HG03442 (cell line): ENCODE results near the gene SCYL1.

ENCODE experiments used
- ATAC-seq: cut with Tn5 transposase; IDR thresholded peaks from one replicate; pipeline ENCODE4 v1.9.1; 2021; ENCODE audit warnings: mild to moderate bottlenecking, moderate library complexity; ENCODE audit not compliant: unreplicated experiment

The SCYL1 gene

DNA sequence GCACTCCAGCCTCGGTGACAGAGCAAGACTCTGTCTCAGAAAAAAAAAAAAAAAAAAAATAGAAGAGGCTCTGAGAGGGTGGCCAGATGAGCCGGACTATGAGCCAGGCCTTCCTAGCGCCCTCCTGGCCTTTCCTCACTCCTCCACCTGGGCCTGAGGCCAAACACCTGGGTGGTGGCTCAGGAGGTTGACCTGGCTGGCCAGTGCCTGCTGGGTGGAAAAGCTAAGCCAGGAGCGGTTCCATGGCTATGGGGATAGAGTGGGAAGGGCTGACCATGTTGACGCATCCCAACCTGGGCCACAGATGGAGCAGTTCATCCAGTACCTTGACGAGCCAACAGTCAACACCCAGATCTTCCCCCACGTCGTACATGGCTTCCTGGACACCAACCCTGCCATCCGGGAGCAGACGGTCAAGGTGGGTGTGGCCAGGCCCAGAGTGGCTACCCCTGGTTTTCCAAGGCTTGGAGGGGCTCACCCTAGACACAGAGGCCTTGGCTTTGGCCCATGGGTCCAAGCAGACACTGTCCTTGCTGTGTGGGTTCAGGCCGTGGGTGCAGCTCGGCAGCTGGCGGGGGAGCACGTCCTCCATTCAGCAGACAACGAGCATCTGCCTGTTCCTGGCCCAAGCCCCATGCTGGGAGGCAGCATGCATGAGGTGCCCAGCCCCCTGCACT, 7.6 kb downstream of the SCYL1 start:
- no peak for ATAC-seq

DNA sequence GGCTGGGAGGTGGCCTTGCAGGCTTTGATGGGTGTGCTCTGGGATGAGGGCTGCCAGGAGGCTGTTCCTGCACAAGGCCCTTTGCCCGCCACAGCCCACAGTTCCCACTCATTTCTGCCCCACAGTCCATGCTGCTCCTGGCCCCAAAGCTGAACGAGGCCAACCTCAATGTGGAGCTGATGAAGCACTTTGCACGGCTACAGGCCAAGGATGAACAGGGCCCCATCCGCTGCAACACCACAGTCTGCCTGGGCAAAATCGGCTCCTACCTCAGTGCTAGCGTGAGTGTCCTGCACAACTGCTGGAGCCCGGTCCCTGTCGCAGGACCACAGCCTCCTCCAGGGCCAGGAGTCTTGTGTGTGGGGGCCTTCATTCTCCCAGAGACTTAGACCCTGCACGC, 10.2 kb downstream of the SCYL1 start:
- no peak for ATAC-seq

DNA sequence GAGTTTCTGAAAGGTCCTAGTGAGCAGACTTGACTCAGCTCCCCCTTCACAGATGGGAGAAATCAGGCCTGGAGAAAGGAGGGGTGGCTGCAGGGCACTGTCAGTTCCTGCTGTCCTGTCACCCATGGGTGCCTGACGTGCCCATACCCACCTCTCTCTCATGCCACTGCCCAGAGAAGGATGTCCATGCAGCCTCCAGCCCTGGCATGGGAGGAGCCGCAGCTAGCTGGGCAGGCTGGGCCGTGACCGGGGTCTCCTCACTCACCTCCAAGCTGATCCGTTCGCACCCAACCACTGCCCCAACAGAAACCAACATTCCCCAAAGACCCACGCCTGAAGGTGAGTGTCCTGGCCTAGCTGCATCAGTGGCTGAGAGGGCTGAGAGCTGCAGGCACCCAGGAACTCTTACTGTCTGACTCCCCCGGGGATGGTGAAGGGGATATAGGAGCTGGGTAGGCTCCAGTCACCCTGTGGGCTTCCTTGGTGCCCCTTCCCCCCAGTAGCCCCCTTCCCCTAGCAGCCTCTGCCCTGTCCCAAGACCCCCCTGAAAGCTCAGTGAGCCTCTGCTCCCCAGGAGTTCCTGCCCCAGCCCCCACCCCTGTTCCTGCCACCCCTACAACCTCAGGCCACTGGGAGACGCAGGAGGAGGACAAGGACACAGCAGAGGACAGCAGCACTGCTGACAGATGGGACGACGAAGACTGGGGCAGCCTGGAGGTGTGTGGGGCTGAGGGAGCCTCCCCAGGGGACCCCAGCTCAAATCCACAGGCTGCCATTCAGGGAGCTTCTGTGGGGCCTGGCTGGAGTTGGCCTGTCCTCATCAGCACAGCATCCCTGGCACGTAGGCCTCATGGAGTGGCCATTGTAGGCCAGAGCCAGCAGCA, 11.8 kb downstream of the SCYL1 start:
- ATAC-seq = no peak

DNA sequence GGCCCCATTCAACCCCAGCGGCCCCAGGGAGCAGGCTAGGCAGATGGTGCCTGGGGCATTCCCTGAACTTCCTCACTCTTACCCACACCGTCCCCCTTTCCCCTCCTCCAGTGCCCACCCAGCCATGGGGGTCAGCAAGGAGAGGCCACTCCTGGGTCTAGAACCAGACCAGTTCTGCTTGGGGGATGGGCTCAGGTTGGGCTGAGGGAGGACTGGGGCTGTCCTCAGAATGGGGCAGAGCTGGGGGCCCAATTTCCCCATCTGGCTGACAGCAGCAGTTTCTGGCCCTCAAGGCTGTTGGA, 12.4 kb downstream of the SCYL1 start:
- ATAC-seq = no peak

DNA sequence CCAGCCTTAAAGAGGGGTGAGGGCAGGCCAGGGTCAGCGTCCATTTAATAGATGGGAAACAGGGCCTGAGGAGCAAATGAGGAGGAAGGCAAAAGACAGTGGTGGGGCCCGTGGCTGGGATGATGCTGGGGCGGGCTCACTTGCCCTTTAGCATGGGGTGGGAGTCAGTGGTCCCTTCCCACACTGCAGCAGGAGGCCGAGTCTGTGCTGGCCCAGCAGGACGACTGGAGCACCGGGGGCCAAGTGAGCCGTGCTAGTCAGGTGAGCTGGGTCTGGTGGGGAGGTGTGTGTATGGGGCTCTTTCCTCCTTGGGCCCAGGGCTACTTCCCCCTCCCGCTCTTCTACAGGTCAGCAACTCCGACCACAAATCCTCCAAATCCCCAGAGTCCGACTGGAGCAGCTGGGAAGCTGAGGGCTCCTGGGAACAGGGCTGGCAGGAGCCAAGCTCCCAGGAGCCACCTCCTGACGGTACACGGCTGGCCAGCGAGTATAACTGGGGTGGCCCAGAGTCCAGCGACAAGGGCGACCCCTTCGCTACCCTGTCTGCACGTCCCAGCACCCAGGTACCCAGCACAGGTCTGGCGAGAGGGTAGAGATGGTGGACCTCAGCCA, 12.8 kb downstream of the SCYL1 start:
- no peak for ATAC-seq

DNA sequence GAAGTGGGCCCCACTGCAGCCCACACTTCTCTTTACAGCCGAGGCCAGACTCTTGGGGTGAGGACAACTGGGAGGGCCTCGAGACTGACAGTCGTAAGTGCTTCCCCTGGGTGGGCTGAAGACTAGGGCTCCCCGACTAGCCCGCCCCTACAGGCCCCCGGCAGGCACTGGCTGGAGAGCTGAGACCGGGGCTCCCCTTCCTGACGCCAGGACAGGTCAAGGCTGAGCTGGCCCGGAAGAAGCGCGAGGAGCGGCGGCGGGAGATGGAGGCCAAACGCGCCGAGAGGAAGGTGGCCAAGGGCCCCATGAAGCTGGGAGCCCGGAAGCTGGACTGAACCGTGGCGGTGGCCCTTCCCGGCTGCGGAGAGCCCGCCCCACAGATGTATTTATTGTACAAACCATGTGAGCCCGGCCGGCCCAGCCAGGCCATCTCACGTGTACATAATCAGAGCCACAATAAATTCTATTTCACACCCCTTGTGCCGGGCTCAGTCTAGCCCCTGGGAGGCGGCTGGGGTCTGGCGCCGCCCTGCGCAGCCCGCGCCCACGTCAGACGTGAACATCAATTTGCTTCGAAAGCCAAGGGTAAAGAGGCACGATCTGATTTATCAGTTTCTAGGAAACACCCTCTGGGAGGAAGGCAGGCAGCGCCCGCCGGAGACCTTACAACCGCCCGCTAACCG, 13.5 kb downstream of the SCYL1 start:
- no peak for ATAC-seq

DNA sequence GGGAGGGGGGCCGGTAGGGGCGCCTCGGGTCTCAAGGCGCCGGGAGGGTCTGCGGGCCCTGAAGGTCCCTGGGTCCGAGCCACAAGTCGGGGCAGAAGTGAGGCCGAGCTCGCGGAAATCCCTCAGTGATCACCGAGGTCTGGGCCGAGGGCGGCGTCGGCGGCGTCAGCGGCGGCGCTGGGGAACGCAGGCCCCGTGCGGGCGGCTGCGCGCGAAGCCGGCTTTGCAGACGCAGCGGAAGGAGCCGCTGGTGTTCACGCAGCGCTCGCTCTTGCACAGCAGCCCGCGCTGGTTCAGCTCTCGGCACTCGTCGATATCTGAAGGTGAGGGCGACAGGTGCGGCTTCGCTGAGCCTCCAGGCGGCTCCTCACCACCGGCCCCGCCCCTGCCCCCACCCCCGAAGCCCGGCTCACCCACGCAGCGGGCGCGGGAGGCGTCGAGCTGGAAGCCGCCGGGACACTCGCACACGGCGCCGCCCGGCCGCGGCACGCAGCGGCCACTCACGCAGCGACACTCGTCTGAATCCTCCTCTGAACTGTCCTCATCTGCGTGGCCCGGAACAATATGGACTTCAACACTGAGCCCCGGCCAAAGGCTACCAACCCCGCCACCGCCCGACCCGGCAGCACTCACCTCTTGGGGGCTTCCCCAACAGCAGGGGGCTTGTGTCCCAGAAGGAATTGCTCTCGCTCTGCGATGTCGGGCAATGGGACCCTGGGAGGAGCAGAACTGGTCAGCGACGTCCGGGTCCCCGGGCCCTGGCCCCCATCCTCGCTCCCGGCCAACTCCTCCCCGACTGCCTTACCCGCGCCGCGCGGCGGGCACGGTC, 14.2 kb downstream of the SCYL1 start:
- ATAC-seq = no peak

DNA sequence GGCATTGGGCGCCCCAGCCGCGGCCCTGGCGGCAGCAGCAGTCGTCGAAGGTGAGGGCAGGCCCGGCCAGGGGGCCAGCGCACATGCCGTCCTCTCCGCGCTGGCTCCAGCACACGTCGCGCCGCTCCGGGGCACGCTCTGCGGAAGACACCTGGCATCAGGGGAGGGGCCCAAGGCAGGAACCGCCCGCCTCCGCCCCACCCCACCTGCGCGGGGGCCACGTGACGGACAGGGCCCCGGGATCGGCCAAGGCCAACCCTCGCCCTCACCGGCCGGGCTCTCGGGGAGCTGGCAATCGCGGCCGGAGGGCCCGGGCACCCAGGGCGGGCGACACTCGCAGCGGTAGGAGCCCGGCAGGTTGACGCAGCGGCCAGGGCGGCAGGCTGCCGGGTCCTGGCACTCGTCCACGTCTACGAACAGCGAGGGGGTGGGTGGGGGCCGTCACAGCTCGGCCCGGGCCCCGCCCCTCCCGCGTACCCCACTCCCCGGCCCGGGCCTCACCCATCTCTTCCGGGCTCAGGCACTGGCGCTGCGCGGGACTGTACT, 14.9 kb downstream of the SCYL1 start:
- peak; percentile 40 for ATAC-seq

DNA sequence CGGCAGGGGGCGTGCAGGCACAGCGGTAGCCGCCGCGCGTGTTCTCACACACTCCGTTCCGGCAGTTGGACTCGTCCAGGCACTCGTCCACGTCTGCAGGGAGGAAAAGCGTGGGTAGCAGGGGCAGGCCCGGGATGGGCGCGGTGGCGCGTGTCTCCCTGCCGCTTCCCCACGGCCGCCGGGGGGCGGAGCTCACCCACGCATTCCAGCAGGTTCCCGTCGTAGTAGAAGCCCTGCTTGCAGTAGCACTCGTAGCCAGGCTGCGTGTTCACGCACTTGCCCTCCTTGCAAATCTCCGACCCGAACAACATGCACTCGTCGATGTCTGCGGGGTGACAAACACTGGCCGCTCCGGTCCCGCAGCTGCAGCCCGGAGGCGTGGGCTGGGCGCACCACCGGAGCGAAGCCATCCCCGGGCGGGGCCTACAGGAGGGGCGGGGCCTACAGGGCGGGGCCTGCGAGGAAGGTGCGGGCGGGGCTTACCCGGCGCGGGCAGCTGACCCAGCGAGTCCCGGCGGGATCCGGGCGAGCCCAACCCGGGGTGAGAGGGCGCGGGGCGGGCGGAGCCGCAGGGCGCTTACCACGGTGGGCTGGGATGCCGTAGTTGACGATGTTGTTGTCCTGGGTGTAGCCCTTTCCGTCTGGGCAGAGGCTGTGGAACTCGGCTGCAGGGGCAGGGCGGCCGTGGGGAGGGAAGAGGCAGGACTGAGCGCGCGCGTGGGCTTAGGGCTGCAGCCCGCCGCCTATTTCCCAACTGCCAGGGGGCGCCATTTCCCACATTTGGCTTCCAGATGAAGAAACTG, 15.6 kb downstream of the SCYL1 start:
- peak; percentile 56 for ATAC-seq

DNA sequence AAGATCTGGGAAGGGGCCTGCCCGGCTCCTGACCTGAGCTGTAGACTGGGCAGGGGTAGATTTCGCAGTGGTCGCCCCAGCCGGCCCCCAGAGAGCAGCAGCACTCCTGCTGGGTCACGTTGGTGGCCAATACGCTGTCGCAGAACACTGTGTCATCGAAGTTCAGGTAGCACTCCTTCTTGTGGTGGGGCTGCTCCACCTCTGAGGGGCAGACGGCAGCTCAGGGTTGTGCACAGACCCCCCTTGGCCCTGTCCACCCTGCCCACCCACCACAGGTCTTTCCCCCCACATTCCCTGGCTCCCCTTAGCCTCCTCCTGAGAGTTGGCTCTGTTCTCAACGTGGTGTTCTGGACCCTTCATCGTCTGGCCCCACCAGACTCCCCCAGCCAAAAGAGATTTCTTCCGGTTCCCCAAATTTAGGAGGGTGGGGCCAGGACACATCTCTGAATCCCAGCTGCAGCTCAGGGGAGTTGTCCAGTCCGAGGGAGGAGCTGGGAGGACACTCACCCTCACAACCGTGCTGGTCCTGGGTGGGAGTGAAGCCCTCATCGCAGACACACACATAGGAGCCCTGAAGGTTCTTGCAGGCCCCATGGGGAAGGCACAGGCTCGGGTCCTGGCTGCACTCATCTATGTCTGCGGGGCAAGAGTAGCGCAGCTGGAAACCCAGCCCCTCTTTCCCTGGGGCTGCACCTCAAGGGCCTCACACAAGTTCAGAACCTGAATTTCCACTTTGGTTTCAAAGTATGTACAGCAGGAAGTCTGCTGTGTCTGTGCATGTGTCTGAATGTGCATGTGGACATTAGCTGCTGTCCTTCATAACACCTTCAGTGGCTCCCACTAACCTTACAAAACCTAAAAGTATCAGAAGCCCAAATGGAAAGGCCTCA, 16.5 kb downstream of the SCYL1 start:
- ATAC-seq = no peak

DNA sequence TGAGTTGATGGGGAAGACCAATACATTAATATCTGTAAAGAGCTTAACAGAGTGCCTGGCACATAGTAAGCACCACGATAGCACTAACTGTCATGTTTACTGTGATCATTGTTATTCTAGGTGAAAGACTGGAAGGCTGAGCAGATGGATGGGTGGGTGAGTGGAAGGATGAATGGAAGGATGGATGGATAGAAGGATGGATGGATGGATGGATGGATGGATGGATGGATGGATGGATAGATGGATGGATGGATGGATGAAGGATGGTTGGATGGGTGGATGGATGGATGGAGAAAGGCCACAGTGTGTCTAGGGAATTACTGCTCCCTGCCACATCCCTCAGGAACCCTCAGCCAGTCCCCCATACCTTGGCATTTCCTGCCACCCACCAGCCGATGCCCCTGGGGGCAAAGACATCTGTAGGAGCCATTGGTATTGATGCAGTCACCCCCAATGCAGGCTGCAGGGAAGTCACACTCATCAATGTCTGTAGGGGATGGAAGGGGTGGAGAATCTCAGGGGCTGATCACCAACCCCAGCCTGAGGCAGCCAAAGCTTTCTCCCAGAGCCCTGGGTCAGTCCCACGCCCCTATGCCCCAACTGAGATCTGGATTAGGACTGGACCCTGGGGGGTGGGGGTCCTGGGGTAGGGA, 18.0 kb downstream of the SCYL1 start:
- no peak for ATAC-seq

DNA sequence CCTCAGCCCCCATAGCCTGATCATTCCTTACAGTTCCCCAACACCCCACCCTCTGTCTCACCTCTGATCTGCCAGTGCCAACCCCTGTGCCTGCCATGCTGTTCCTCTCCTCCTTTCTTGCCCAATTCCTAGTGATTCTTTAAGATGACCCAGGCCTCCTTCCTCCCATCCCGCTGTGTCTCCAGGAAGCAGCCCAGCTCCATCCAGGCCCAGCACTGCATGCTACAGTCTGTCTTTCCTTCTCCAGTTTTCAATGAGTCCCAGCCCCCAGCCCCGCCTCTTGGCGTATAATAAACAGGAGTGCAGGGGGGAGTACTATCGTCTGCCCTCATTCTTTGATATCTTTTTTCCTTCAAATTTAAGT, 21.0 kb downstream of the SCYL1 start:
- ATAC-seq = no peak

DNA sequence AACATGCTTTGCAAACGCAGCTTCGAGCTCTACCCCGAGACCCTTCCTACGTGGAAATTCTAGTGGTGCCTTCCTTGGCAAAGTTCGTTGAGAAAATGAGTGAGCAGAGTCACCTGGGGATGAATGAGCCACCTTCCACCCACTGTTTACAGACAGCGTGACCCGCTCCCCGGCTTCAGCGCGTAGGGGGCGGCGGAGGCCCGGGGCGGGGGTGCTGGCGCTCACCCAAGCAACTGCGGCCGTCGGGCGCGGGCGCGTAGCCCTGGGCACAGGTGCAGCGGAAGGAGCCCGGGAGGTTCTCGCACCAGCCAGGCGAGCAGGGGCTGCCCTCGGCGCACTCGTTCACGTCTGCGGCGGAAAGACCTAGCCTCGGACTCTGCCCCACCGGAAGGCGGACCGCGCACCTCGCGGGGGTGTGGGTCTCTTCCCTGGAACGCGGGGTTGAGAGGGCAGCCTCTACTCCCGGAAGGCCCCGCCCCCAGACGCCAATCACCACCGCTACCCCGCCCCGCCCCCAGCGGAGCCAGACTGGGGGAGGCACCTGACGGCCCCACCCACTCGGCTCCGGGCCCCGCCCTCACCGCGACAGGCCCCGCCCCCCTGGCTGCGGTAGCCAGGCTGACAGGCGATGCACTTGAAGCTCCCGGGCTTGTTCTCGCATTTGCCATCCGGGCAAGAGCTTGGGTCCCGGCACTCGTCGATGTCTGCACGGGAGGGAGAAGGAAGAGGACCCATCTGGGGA, 21.5 kb downstream of the SCYL1 start:
- peak; percentile 60 for ATAC-seq

DNA sequence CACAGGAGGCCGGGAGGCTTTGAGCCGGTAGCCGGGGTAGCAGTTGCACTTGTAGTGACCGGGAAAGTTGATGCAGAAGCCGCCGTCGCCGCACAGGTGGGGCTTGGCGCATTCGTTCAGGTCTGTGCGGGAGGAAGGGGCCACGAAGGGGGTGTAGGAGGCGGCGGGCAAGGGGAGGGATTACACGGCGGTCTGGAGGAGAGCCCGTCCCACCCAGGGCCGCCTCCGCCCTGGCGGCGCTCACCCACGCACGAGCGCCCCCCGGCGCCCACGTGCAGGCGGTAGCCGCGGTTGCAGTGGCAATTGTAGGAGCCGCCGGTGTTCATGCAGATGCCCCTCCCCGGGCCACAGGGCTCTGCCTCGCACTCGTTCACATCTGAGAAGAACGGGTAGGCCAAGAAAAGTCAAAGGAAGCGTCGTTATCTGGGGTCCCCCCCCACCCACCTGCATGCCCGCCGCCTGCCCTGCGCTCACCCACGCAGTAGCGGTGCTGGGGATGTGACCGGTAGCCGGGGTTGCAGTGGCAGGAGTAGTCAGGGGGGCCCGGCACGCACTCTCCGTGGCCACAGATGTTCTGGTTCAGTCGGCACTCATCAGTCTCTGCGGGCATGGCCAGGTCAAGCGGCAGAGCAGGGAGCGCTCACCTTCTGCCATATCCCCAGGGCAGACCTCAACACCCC, 22.7 kb downstream of the SCYL1 start:
- ATAC-seq = no peak

DNA sequence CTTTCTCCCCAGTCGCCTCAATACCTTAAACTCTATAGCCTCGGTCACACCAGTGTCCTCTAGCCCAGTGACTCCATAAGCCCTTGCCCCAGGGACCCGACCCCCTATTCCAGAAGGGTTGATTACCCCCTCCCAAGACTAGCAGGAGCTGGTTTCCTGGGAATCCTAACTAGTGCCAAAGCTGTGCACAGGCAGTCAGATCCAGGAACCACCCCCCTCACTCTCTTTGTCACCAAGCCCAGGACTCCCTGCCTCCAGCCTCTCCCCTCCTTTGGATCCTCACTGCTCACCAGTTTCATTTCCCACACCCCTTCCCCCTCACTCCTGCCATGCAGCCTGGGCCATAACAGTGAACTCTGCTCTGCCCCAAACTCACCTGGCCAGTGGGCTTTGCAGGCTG, 23.5 kb downstream of the SCYL1 start:
- no peak for ATAC-seq

DNA sequence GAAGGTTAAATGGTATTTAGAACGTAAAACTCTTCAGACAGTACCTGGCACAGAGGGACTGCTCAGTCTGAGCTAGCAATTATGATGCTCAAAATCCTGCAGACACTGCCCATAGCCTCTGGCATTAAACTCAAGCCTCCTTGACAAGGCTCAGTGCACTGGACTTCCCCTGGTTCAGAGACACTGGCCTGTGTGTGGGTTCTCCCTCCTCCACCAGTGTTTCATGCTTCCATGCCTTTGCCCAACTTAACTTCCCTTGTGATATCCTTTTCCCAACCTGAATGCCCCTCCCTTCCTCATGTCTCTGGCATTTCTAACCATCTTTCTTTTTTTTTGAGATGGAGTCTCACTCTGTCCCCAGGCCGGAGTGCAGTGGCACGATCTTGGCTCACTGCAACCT, 24.2 kb downstream of the SCYL1 start:
- no peak for ATAC-seq
